GM12872 (cell line): Measurements from ENCODE around the gene HOXC13.
A peak's percentile ranks its signal among the peaks of the same experiment; 100 is the strongest.

Experiments
- TF ChIP-seq, protein P1 (sequence below): IDR thresholded peaks from 3 replicates; pipeline ENCODE4 v1.5.1; 2011; ENCODE audit warnings: low read depth, mild to moderate bottlenecking, low read length, moderate library complexity; ENCODE audit not compliant: insufficient read depth

The HOXC13 gene

DNA sequence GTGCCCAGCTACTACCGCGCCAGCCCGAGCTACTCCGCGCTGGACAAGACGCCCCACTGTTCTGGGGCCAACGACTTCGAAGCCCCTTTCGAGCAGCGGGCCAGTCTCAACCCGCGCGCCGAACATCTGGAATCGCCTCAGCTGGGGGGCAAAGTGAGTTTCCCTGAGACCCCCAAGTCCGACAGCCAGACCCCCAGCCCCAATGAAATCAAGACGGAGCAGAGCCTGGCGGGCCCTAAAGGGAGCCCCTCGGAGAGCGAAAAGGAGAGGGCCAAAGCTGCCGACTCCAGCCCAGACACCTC is 47.0 kb downstream of the HOXC13 start:
- TF ChIP-seq, protein P1, sequence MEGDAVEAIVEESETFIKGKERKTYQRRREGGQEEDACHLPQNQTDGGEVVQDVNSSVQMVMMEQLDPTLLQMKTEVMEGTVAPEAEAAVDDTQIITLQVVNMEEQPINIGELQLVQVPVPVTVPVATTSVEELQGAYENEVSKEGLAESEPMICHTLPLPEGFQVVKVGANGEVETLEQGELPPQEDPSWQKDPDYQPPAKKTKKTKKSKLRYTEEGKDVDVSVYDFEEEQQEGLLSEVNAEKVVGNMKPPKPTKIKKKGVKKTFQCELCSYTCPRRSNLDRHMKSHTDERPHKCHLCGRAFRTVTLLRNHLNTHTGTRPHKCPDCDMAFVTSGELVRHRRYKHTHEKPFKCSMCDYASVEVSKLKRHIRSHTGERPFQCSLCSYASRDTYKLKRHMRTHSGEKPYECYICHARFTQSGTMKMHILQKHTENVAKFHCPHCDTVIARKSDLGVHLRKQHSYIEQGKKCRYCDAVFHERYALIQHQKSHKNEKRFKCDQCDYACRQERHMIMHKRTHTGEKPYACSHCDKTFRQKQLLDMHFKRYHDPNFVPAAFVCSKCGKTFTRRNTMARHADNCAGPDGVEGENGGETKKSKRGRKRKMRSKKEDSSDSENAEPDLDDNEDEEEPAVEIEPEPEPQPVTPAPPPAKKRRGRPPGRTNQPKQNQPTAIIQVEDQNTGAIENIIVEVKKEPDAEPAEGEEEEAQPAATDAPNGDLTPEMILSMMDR, result no peak

DNA sequence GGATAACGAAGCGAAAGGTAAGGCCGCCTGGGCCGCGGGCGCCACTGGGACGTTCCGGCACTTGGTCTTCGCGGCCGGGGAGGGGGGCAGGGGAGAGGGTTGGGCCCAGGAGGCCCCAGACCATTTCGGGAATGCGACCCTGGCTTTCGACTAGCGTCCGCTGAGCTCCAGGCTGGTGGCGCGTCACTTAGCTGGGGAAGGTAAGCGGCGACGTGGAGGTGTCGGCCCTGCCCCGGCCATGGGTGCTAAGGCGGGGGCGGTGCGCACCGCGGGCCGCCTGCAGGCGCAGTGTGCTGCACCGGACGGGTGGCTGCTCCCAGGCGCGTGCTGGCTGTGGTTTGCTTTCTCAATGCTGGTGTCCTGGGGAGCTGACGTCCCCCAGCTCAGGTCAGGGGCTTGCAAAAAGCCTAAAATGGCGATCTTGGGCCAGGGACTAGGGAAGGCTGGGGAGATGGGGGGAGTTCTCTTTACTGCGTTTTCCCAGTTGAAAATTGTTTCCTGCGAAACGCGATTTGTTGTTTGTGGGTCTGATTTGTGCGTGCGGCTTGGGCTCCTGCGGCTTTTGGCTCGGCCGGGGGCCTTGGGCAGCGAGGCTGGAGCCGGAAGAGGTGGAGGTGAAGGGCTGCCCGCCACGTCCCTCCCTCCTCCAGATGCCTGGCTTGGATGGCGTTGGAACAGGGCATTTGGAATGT is 47.5 kb downstream of the HOXC13 start:
- TF ChIP-seq, protein P1, result no peak

DNA sequence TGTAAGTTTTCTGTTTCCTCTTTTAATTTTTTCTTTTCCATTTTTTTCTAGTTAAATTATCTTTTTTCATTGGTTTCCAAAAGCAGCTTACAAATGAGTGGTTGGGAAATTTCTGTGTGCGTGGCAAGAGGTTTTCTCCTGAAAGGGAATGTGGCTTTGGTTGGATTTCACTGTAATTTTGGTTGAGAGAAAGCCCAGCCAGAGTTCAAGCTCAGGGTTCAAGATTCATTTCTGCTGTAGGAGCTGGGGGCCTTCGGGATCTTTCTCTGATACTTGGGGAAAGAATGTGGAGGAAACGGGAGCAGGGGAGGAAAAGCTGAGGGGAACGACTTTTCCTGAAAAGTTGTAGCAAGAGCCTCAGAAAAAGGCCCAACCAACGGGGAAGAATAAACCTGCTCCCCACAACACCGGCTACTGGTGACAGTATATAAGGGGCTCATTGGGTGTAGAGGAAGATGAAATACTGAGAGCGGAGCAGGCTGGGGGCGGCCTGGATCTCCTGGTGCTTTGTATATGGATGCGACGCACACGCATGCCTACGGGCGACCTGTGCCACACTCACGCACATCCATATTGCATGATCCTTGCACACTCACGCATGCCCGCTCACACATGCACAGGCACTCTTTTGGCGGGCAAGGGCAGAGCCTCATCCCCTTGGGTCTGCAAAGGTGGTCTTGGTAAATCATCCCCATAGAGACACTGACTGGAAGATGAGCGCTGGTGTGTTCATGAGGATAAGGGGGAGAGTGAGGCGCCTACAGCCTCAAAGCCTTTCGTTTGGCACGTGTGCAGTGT is 48.3 kb downstream of the HOXC13 start:
- TF ChIP-seq, protein P1, result no peak

DNA sequence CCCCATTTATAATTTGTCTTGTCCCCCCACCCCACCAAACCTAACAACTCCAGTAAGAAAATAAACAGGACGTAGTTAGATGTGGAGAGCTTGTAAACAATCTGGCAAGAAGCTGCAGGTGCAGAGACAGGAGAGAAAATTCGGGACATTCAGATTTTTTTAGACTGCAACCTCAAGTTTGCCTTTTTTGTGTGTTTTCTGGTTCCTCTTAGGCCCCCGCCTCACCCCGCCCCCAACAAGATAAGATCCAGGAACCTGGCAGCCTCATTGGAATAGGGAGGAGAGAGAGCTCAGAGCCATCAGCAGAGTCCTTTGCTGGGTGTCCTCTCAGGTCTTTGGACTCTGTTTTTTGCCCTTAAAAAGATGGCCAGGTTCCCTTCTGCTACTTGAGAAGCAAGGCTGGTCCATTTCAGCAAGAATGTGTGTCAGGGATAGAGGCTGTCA is 49.2 kb downstream of the HOXC13 start:
- TF ChIP-seq, protein P1, result no peak

DNA sequence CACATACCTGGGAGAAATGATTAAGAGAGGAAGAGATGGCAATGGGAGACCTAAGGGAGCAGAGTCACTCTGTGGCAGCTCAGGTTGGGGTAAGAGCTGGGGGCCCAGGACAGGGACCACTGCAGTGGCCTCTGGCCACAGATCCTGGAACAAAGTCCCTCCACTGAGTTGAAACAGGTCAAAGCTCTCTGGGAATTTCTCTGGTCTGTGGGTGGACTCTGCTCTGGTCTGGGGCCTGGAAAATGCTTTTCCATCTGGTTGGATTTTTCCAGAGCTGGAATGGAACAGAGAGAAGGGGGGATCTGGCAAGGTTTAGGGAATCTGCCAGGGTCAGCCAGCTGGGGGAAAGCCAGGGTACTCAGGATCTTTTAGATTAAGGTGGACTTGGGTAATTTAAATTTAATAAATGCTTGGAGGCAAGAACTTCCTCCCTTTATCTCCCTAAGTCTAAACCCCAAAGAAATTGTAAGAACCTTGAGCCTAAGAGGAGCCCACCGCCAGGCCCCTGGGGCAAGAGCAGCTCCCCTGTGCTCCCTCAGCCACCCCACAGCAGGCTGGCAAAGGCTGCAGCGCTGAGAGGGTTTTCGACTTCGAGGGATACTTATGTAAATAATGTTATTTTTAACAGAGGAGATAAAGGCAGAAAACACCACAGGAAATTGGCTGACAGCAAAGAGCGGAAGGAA is 50.1 kb downstream of the HOXC13 start:
- TF ChIP-seq, protein P1, result no peak

DNA sequence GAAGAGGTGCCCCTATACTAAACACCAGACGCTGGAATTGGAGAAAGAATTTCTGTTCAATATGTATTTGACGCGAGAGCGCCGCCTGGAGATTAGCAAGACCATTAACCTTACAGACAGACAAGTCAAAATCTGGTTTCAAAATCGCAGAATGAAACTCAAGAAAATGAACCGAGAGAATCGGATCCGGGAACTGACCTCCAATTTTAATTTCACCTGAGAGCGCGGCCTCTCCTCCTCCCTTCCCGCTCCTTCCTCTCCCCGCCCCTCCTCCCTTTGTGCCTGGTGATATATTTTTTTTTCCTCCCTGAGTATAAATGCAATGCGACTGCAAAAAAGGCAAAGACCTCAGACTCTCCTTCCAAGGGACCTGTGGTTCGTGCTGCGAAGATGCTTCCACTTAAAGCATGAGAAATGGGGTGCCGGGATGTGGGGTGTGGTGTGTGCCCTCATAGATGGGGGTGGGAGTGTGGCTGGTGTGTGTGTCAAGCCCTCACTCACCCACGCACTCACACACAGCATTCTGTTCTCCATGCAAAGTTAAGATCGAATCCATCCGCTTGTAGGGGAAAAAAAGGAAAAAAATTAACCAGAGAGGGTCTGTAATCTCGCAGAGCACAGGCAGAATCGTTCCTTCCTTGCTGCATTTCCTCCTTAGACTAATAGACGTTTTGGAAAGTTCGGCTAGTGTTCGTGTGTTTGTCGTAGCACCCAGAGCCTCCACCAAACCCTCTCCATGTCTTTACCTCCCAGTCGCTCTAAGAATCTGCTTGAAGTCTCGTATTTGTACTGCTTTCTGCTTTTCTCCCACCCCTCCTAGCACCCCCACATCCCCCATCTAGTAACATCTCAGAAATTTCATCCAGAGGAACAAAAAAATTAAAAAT is 50.8 kb downstream of the HOXC13 start:
- TF ChIP-seq, protein P1, result peak; percentile 71
